HepG2 (cell line): ENCODE measurements around the gene RABEPK. TPM values are rescaled to one million over a fixed set of nuclear protein-coding genes. Genes with fewer than 3 reads are reported as not detected.
A peak's percentile ranks its signal among the peaks of the same experiment; 100 is the strongest.

ENCODE experiments used
- ADNP ChIP-seq: sonication (generic); formaldehyde crosslinking; IDR thresholded peaks from 2 replicates; pipeline ENCODE4 v1.4.0; 2020; ENCODE audit warnings: missing genetic modification reagents
- FOXJ3 ChIP-seq: sonication (generic); formaldehyde crosslinking; IDR thresholded peaks from 2 replicates; pipeline ENCODE4 v1.4.0; 2020; ENCODE audit warnings: missing genetic modification reagents, mild to moderate bottlenecking, borderline replicate concordance
- GABPB1 ChIP-seq: IDR thresholded peaks from 2 replicates; pipeline ENCODE4 v1.6.1; 2016; ENCODE audit warnings: mild to moderate bottlenecking, missing genetic modification reagents, moderate library complexity, missing compliant biosample characterization
- HIVEP1 ChIP-seq: sonication (generic); formaldehyde crosslinking; IDR thresholded peaks from 2 replicates; pipeline ENCODE4 v1.4.0; 2020; ENCODE audit warnings: mild to moderate bottlenecking, missing genetic modification reagents
- HNRNPL ChIP-seq: fragments of 200-400 bp; formaldehyde crosslinking; IDR thresholded peaks from 2 replicates; pipeline ENCODE4 v1.6.1; 2017; ENCODE audit warnings: mild to moderate bottlenecking, low read depth, low read length
- JDP2 ChIP-seq: sonication (generic); formaldehyde crosslinking; IDR thresholded peaks from 2 replicates; pipeline ENCODE4 v1.8.1; 2022; ENCODE audit warnings: missing genetic modification reagents, borderline replicate concordance
- LCORL ChIP-seq, 2 experiments: fragments of 450-650 bp in 1 of 2; sonication (generic) in 1 of 2; formaldehyde crosslinking in 1 of 2; IDR thresholded peaks; 2 replicates each; pipeline versions ENCODE4 v1.5.0 to v1.6.1; 2017 to 2020; ENCODE audit warnings: antibody characterized with exemption in 1 of 2, missing genetic modification reagents in 1 of 2
- NCOA1 ChIP-seq: sonication (generic); formaldehyde crosslinking; IDR thresholded peaks from 2 replicates; pipeline ENCODE4 v1.9.0; 2021; ENCODE audit warnings: missing genetic modification reagents
- NFE2L1 ChIP-seq: sonication (generic); formaldehyde crosslinking; IDR thresholded peaks from 2 replicates; pipeline ENCODE4 v1.4.0; 2020; ENCODE audit warnings: missing genetic modification reagents, mild to moderate bottlenecking, borderline replicate concordance
- NR2F2 ChIP-seq: IDR thresholded peaks from 2 replicates; pipeline ENCODE4 v1.6.1; 2012; ENCODE audit warnings: low read depth, inconsistent platforms, borderline replicate concordance
- PAF1 ChIP-seq: IDR thresholded peaks from 2 replicates; pipeline ENCODE4 v1.6.1; 2016; ENCODE audit warnings: missing genetic modification reagents, missing compliant biosample characterization
- PRPF4 ChIP-seq: fragments of 200-400 bp; formaldehyde crosslinking; IDR thresholded peaks from 2 replicates; pipeline ENCODE4 v1.6.1; 2016; ENCODE audit warnings: low read length, low read depth; ENCODE audit not compliant: poor library complexity, severe bottlenecking
- SCMH1 ChIP-seq: sonication (generic); formaldehyde crosslinking; IDR thresholded peaks from 2 replicates; pipeline ENCODE4 v1.9.0; 2021; ENCODE audit warnings: missing genetic modification reagents, mild to moderate bottlenecking, borderline replicate concordance
- SMAD1 ChIP-seq: sonication (generic); formaldehyde crosslinking; IDR thresholded peaks from 2 replicates; pipeline ENCODE4 v1.4.0; 2020; ENCODE audit warnings: missing genetic modification reagents, low read depth, mild to moderate bottlenecking, borderline replicate concordance
- ZBTB42 ChIP-seq: sonication (generic); formaldehyde crosslinking; IDR thresholded peaks from 2 replicates; pipeline ENCODE4 v1.5.0; 2020; ENCODE audit warnings: mild to moderate bottlenecking, missing genetic modification reagents
- ZFP36 ChIP-seq: fragments of 150-350 bp; IDR thresholded peaks from 2 replicates; pipeline ENCODE4 v1.6.1; 2018; ENCODE audit warnings: borderline replicate concordance, low read length, low read depth; ENCODE audit not compliant: partially characterized antibody
- ZNF589 ChIP-seq: sonication (generic); formaldehyde crosslinking; conservative IDR thresholded peaks from 2 replicates; pipeline ENCODE4 v1.8.0; 2022; ENCODE audit warnings: mild to moderate bottlenecking, moderate library complexity, missing genetic modification reagents
- ZNF7 ChIP-seq: IDR thresholded peaks from 2 replicates; pipeline ENCODE4 v1.6.1; 2016; ENCODE audit warnings: missing biosample characterization, missing genetic modification reagents
- ZNF75D ChIP-seq: sonication (generic); formaldehyde crosslinking; IDR thresholded peaks from 2 replicates; pipeline ENCODE4 v1.8.1; 2023; ENCODE audit warnings: missing genetic modification reagents, mild to moderate bottlenecking, borderline replicate concordance
- ZNF776 ChIP-seq: sonication (generic); formaldehyde crosslinking; IDR thresholded peaks from 2 replicates; pipeline ENCODE4 v1.4.0; 2020; ENCODE audit warnings: mild to moderate bottlenecking, missing genetic modification reagents
- ZNF780A ChIP-seq: sonication (generic); formaldehyde crosslinking; IDR thresholded peaks from 2 replicates; pipeline ENCODE4 v1.8.0; 2022; ENCODE audit warnings: mild to moderate bottlenecking, missing genetic modification reagents, moderate library complexity
- ZNF878 ChIP-seq: sonication (generic); formaldehyde crosslinking; IDR thresholded peaks from 2 replicates; pipeline ENCODE4 v1.8.1; 2023; ENCODE audit warnings: mild to moderate bottlenecking, missing genetic modification reagents, moderate library complexity
- ZNF891 ChIP-seq: sonication (generic); formaldehyde crosslinking; IDR thresholded peaks from 2 replicates; pipeline ENCODE4 v1.5.0; 2020; ENCODE audit warnings: mild to moderate bottlenecking, missing genetic modification reagents
- polyA plus RNA-seq, 8 experiments: library from polyadenylated mRNA; depleted of rRNA in 3 of 8; stranded (reverse) in 7 of 8; unstranded in 1 of 8; fragments of >200 nt; fragmentation: Illumina TruSeq in 4 of 8; extraction: Trizol in 4 of 8; gene quantifications; 2 replicates each; pipeline versions ENCODE4 v1.2.1 to v1.2.3, GENCODE V29; 2011 to 2016; ENCODE audit warnings: low read depth in 4 of 8, missing spikeins in 1 of 8, mixed read lengths in 1 of 8; ENCODE audit not compliant: insufficient read depth in 1 of 8
- total RNA-seq, 5 experiments: library from RNA; depleted of rRNA; stranded (reverse); fragments of >200 nt; fragmentation: Illumina TruSeq; extraction: Trizol; gene quantifications; 2 replicates each; pipeline ENCODE4 v1.2.3, GENCODE V29; 2016; ENCODE audit warnings: low read depth in 1 of 5
- TF ChIP-seq, protein P1 (sequence below): IDR thresholded peaks from 2 replicates; pipeline ENCODE4 v1.4.0; 2020; ENCODE audit warnings: mild to moderate bottlenecking, missing genetic modification reagents
- TF ChIP-seq, protein P2 (sequence below): sonication (generic); formaldehyde crosslinking; IDR thresholded peaks from 2 replicates; pipeline ENCODE4 v1.4.0; 2020; ENCODE audit warnings: missing genetic modification reagents, mild to moderate bottlenecking, borderline replicate concordance

Gene RABEPK
- total and polyA plus RNA-seq, 2 of the 13 experiments (the other 11 are each of a cell fraction or from before 2014, with no cell fraction given) = 75.5 to 90.0 TPM

DNA sequence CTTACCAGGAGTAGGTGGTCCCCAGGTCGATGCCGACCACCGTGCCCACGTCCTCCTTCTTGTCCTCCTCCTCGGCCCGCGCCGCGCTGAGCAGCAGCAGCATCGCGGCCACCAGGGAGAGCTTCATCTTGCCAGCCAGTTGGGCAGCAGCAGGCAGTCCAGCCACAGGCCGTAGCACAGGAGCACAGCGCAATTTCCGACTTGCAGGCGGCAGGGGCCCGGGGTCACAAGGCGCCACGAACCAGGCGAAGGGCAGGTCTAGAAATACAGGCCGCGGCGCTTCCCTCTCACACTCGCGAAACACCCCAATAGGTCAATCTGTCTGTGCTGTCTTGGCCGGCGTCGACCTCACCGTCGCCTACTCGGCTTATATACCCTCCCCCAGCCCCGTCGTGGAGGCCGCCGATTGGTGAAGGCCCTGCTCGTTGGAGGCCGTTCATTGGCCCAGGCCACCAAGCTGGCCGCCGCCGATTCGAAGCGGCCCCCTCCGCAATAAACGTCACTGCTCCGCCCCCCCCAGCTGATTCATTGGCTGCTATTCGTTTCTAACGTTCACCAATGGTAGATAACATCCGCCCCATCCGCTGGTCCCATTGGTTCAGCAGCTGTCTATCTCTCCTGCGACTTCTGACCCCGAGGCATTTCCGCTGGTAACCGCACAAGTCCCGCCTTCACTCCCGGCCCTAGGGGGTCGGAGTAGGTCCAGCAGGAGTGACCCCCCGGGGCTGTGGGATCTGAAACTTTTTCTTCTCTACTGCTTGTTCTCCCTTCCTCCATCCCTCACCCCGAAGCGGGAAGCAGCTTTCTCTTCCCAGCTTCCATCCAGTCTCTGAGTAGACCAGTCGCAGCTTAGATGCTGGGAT, 40.9 kb downstream of the RABEPK start, which contains the start of gene HSPA5 (continued):
- TF ChIP-seq ZNF589 (CRISPR knock-in tag) = peak; percentile 21; the same call in 1 of the 2 replicates
- no peak for TF ChIP-seq ZNF878
- TF ChIP-seq, protein P1, sequence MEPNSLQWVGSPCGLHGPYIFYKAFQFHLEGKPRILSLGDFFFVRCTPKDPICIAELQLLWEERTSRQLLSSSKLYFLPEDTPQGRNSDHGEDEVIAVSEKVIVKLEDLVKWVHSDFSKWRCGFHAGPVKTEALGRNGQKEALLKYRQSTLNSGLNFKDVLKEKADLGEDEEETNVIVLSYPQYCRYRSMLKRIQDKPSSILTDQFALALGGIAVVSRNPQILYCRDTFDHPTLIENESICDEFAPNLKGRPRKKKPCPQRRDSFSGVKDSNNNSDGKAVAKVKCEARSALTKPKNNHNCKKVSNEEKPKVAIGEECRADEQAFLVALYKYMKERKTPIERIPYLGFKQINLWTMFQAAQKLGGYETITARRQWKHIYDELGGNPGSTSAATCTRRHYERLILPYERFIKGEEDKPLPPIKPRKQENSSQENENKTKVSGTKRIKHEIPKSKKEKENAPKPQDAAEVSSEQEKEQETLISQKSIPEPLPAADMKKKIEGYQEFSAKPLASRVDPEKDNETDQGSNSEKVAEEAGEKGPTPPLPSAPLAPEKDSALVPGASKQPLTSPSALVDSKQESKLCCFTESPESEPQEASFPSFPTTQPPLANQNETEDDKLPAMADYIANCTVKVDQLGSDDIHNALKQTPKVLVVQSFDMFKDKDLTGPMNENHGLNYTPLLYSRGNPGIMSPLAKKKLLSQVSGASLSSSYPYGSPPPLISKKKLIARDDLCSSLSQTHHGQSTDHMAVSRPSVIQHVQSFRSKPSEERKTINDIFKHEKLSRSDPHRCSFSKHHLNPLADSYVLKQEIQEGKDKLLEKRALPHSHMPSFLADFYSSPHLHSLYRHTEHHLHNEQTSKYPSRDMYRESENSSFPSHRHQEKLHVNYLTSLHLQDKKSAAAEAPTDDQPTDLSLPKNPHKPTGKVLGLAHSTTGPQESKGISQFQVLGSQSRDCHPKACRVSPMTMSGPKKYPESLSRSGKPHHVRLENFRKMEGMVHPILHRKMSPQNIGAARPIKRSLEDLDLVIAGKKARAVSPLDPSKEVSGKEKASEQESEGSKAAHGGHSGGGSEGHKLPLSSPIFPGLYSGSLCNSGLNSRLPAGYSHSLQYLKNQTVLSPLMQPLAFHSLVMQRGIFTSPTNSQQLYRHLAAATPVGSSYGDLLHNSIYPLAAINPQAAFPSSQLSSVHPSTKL (CRISPR knock-in tag) = peak; percentile 59; the same call in 1 of the 2 replicates
- no peak; the same call in 1 of the 2 replicates for TF ChIP-seq FOXJ3
- no peak; the same call in 1 of the 2 replicates for TF ChIP-seq NCOA1 (CRISPR knock-in tag)
- peak; percentile 66; the same call in 1 of the 2 replicates for TF ChIP-seq HNRNPL
- 0 out of 2 replicates have a peak, but pooled peaks have one; percentile 60 for TF ChIP-seq ZBTB42
- TF ChIP-seq, protein P2, sequence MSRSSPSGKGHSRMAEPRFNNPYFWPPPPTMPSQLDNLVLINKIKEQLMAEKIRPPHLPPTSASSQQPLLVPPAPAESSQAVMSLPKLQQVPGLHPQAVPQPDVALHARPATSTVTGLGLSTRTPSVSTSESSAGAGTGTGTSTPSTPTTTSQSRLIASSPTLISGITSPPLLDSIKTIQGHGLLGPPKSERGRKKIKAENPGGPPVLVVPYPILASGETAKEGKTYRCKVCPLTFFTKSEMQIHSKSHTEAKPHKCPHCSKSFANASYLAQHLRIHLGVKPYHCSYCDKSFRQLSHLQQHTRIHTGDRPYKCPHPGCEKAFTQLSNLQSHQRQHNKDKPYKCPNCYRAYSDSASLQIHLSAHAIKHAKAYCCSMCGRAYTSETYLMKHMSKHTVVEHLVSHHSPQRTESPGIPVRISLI (CRISPR knock-in tag) = no peak
- TF ChIP-seq ZFP36 = no peak
- TF ChIP-seq SCMH1 = no peak
- TF ChIP-seq LCORL (IDR thresholded peaks at IDR 0.05) = no peak
- TF ChIP-seq LCORL (CRISPR knock-in tag; IDR thresholded peaks at IDR 0.05) = peak; percentile 46; the same call in 1 of the 2 replicates
- peak; percentile 93; the same call in 1 of the 2 replicates for TF ChIP-seq ZNF891 (CRISPR knock-in tag)
- no peak for TF ChIP-seq ZNF75D (CRISPR knock-in tag)
- TF ChIP-seq GABPB1 = peak; percentile 93
- peak; percentile 40; the same call in 1 of the 2 replicates for TF ChIP-seq NR2F2
- no peak for TF ChIP-seq PAF1
- no peak; the same call in 1 of the 2 replicates for TF ChIP-seq NFE2L1 (CRISPR knock-in tag)
- no peak for TF ChIP-seq ZNF780A (CRISPR knock-in tag)
- TF ChIP-seq ZNF776 = peak; percentile 63
- TF ChIP-seq SMAD1 = no peak
- TF ChIP-seq ADNP (CRISPR knock-in tag) = no peak
- no peak for TF ChIP-seq ZNF7 (CRISPR knock-in tag)
- no peak for TF ChIP-seq JDP2 (CRISPR knock-in tag)
- TF ChIP-seq PRPF4 = no peak
- peak; percentile 65; the same call in 1 of the 2 replicates for TF ChIP-seq HIVEP1
